ENCODE measurements around the gene HSF2BP. TPM values are rescaled to one million over a fixed set of nuclear protein-coding genes. Genes with fewer than 3 reads are reported as not detected.

HSF2BP gene
- total and polyA plus RNA-seq, 2 of the 8 experiments (the other 6 are each of a cell fraction or from before 2014, with no cell fraction given): 0.51 to 0.93 TPM

- Histone ChIP-seq H2AFZ (ENCODE audit: low read length) (no peak overlapping the region), H3K14ac (ENCODE audit: insufficient read length) (no peak overlapping the region), H2BK5ac (ENCODE audit: low read depth, low read length) (no peak overlapping the region), H3K23ac (ENCODE audit: insufficient read length) (no peak overlapping the region), H3K9me3 (ENCODE audit: insufficient read depth in 2 of 2, low read depth in 1 of 2, low read length in 1 of 2) (no peaks in the 10 kb centered on the region), H2BK15ac (ENCODE audit: low read length) (no peak overlapping the region), H3K4me1 (replicated peaks in 1 of 4; ENCODE audit: control insufficient read depth in 3 of 4, insufficient read depth in 4 of 4, low read length in 3 of 4) (peaks cover 0 to 14% (median 5%) of the 10 kb centered on the region in 4 experiments; a peak in 6 of 7 replicates), H2BK20ac (ENCODE audit: low read length) (no peak overlapping the region), H3K79me2 (ENCODE audit: control insufficient read depth in 1 of 2, insufficient read depth in 2 of 2, low read length in 2 of 2) (no peaks in the 10 kb centered on the region), H4K20me1 (replicated peaks in 1 of 2; ENCODE audit: control insufficient read depth in 1 of 2, insufficient read depth in 2 of 2, low read length in 2 of 2) (no peaks in the 10 kb centered on the region), H4K91ac (replicated peaks; ENCODE audit: insufficient read length, low read length) (no peak overlapping the region), H2BK12ac (ENCODE audit: low read depth, low read length) (no peak overlapping the region), H3K4me2 (ENCODE audit: insufficient read depth in 1 of 2, low read depth in 2 of 2, low read length in 2 of 2) (no peak overlapping the region), H4K8ac (ENCODE audit: extremely low read depth, insufficient read depth, low read length) (no peak overlapping the region), H3K4ac (replicated peaks; ENCODE audit: insufficient read length, low read depth, low read length) (no peak overlapping the region), H3K56ac (replicated peaks; ENCODE audit: insufficient read length, low read depth, low read length) (no peak overlapping the region), H3K27ac (ENCODE audit: low read depth, low read length) (no peak overlapping the region), H3K9ac (replicated peaks in 1 of 4; ENCODE audit: extremely low read depth in 1 of 4, low read depth in 3 of 4, low read length in 3 of 4) (no peak overlapping the region), H3K18ac (ENCODE audit: extremely low read depth, low read length) (no peak overlapping the region), H4K5ac (ENCODE audit: insufficient read length, low read depth, low read length) (no peak overlapping the region), H2AK5ac (ENCODE audit: low read depth, low read length) (no peak overlapping the region), H3K27me3 (replicated peaks in 1 of 4; ENCODE audit: control insufficient read depth in 3 of 4, extremely low read depth in 1 of 4, insufficient read depth in 3 of 4, low read length in 3 of 4) (no peaks in the 10 kb centered on the region), H2BK120ac (replicated peaks; ENCODE audit: low read depth, low read length) (no peak overlapping the region), H3K79me1 (ENCODE audit: low read depth, low read length) (no peaks in the 10 kb centered on the region), H3K4me3 (ENCODE audit: extremely low read depth in 1 of 4, insufficient read depth in 2 of 4, low read depth in 3 of 4, low read length in 4 of 4) (no peak overlapping the region), H3K23me2 (ENCODE audit: low read depth, low read length) (no peaks in the 10 kb centered on the region), H3K36me3 (ENCODE audit: control insufficient read depth in 2 of 4, insufficient read depth in 4 of 4, low read length in 3 of 4) (peaks cover 0 to 12% (median 1%) of the 10 kb centered on the region in 4 experiments; a peak in 4 of 8 replicates)
- FAIRE-seq: no peak
- no peak for DNase-seq (ENCODE audit: low read depth in 1 of 2, low spot score in 2 of 2)
- TF ChIP-seq TAF1 (IDR thresholded peaks at IDR 0.05; ENCODE audit: low read depth, low read length) (no peak), JUN (IDR thresholded peaks at IDR 0.05; ENCODE audit: low read depth, low read length) (no peak), EP300 (IDR thresholded peaks at IDR 0.05; ENCODE audit: borderline replicate concordance in 1 of 2, low read depth in 2 of 2, low read length in 2 of 2) (no peak), SIN3A (conservative IDR thresholded peaks at IDR 0.05 in 1 of 2, IDR thresholded peaks at IDR 0.05 in 1 of 2; ENCODE audit: low read depth in 1 of 2, low read length in 2 of 2) (no peak), CTBP2 (IDR thresholded peaks at IDR 0.05; ENCODE audit: borderline replicate concordance, insufficient read depth, insufficient read length, low read length) (no peak), RXRA (IDR thresholded peaks at IDR 0.05; ENCODE audit: insufficient read depth, low read depth, low read length) (no peak), SUZ12 (IDR thresholded peaks at IDR 0.05; ENCODE audit: low read length) (no peak), POU5F1 (IDR thresholded peaks at IDR 0.05; ENCODE audit: low read depth, low read length) (no peak), RAD21 (IDR thresholded peaks at IDR 0.05 in 1 of 2, conservative IDR thresholded peaks at IDR 0.05 in 1 of 2; ENCODE audit: low read depth in 2 of 2, low read length in 2 of 2) (no peak), POLR2A (IDR thresholded peaks at IDR 0.05; ENCODE audit: control extremely low read depth in 1 of 2, low read depth in 2 of 2, low read length in 2 of 2) (no peak), BRCA1 (IDR thresholded peaks at IDR 0.05; ENCODE audit: low read depth, low read length) (no peak), POLR2AphosphoS5 (IDR thresholded peaks at IDR 0.05; ENCODE audit: low read depth, low read length) (no peak), KDM5A (IDR thresholded peaks at IDR 0.05; ENCODE audit: low read length) (no peak)
- ChIA-PET CTCF (ENCODE audit: partially characterized antibody) (no interaction called here), POLR2A (ENCODE audit: partially characterized antibody) (interaction anchor here (1.0 to 1.9 kb wide), 5 partner anchors 12 to 39 kb away, joined by 3 to 4 read pairs (median 4); no protein-coding TSS in a partner anchor)
- 86% methylated on average over 12 of the region's 13 CpGs; no CpG with 5 or more reads in 1 of the 2 experiments for WGBS, 2 experiments (ENCODE audit: extremely low coverage in 1 of 2, insufficient coverage in 1 of 2, insufficient read length in 1 of 2, insufficient replicate concordance in 2 of 2, low coverage in 1 of 2, low lambda C conversion rate in 2 of 2, missing lambda C conversion rate in 1 of 2)
These were observed 40.8 kb upstream of the HSF2BP start for GRCh38 chr21:43699933-43700599.
